ENCODE measurements around the gene PKP4. TPM values are rescaled to one million over a fixed set of nuclear protein-coding genes. Genes with fewer than 3 reads are reported as not detected.

The PKP4 gene
- polyA plus RNA-seq, 1 donor from 2014 or later = 24.2 TPM

DNA sequence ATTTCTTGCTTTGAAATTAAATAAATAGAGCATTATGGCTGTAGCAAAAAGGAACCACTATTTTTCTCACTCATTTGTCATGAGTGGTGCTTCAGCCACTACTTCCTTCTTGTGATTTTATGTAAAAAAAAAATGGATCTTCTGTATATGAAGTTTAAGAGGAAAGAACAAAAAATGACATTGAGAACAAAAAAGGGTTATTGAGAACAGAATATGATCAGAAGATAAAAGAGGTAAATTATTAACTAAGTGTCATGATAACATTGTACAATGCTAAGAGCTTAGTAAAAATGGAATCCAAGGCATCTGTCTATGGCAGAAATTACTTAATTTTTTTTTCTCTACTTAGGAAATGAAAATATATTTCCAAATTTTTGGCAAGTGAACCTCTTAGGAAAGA is 103.5 kb downstream of the PKP4 start:
- Histone ChIP-seq H3K9me2 (ENCODE audit: insufficient read depth, low read length) (no peaks in the 10 kb centered on the region), H3K79me2 (replicated peaks; ENCODE audit: insufficient read depth, low read length) (no peaks in the 10 kb centered on the region), H2AFZ (ENCODE audit: low read depth, low read length) (no peak overlapping the region), H4K20me1 (ENCODE audit: insufficient read depth) (no peaks in the 10 kb centered on the region), H3K27ac (ENCODE audit: low read length) (no peak overlapping the region), H3F3A (ENCODE audit: insufficient read depth, low read length, poor library complexity, severe bottlenecking) (no peaks in the 10 kb centered on the region), H3K27me3 (ENCODE audit: insufficient read depth, low read depth, low read length) (no peaks in the 10 kb centered on the region), H3K4me3 (ENCODE audit: low read length) (no peak overlapping the region), H3K4me2 (ENCODE audit: low read length) (no peak overlapping the region), H3K9ac (ENCODE audit: low read length) (no peak overlapping the region), H3K36me3 (ENCODE audit: insufficient read depth, low read length) (no peaks in the 10 kb centered on the region), H3K9me3 (ENCODE audit: low read length) (no peaks in the 10 kb centered on the region)
- no peak for TF ChIP-seq SMC3 (conservative IDR thresholded peaks at IDR 0.05; ENCODE audit: poor library complexity)
- TF ChIP-seq TAF1 (IDR thresholded peaks at IDR 0.05; ENCODE audit: low read depth) = no peak
- TF ChIP-seq RAD21 (conservative IDR thresholded peaks at IDR 0.05) = no peak
- no peak for TF ChIP-seq MXI1 (conservative IDR thresholded peaks at IDR 0.05; ENCODE audit: poor library complexity, severe bottlenecking)
- TF ChIP-seq, protein P1, sequence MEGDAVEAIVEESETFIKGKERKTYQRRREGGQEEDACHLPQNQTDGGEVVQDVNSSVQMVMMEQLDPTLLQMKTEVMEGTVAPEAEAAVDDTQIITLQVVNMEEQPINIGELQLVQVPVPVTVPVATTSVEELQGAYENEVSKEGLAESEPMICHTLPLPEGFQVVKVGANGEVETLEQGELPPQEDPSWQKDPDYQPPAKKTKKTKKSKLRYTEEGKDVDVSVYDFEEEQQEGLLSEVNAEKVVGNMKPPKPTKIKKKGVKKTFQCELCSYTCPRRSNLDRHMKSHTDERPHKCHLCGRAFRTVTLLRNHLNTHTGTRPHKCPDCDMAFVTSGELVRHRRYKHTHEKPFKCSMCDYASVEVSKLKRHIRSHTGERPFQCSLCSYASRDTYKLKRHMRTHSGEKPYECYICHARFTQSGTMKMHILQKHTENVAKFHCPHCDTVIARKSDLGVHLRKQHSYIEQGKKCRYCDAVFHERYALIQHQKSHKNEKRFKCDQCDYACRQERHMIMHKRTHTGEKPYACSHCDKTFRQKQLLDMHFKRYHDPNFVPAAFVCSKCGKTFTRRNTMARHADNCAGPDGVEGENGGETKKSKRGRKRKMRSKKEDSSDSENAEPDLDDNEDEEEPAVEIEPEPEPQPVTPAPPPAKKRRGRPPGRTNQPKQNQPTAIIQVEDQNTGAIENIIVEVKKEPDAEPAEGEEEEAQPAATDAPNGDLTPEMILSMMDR (IDR thresholded peaks at IDR 0.05; ENCODE audit: poor library complexity, severe bottlenecking) = no peak
- no peak for TF ChIP-seq EZH2 (IDR thresholded peaks at IDR 0.05; ENCODE audit: borderline replicate concordance, insufficient read depth, low read length, poor library complexity, severe bottlenecking)
- no peak for TF ChIP-seq EP300 (conservative IDR thresholded peaks at IDR 0.05; ENCODE audit: poor library complexity, severe bottlenecking)
- TF ChIP-seq, protein P2, sequence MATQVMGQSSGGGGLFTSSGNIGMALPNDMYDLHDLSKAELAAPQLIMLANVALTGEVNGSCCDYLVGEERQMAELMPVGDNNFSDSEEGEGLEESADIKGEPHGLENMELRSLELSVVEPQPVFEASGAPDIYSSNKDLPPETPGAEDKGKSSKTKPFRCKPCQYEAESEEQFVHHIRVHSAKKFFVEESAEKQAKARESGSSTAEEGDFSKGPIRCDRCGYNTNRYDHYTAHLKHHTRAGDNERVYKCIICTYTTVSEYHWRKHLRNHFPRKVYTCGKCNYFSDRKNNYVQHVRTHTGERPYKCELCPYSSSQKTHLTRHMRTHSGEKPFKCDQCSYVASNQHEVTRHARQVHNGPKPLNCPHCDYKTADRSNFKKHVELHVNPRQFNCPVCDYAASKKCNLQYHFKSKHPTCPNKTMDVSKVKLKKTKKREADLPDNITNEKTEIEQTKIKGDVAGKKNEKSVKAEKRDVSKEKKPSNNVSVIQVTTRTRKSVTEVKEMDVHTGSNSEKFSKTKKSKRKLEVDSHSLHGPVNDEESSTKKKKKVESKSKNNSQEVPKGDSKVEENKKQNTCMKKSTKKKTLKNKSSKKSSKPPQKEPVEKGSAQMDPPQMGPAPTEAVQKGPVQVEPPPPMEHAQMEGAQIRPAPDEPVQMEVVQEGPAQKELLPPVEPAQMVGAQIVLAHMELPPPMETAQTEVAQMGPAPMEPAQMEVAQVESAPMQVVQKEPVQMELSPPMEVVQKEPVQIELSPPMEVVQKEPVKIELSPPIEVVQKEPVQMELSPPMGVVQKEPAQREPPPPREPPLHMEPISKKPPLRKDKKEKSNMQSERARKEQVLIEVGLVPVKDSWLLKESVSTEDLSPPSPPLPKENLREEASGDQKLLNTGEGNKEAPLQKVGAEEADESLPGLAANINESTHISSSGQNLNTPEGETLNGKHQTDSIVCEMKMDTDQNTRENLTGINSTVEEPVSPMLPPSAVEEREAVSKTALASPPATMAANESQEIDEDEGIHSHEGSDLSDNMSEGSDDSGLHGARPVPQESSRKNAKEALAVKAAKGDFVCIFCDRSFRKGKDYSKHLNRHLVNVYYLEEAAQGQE (IDR thresholded peaks at IDR 0.05; ENCODE audit: borderline replicate concordance) = no peak
- no peak for TF ChIP-seq POLR2AphosphoS5 (IDR thresholded peaks at IDR 0.05)

DNA sequence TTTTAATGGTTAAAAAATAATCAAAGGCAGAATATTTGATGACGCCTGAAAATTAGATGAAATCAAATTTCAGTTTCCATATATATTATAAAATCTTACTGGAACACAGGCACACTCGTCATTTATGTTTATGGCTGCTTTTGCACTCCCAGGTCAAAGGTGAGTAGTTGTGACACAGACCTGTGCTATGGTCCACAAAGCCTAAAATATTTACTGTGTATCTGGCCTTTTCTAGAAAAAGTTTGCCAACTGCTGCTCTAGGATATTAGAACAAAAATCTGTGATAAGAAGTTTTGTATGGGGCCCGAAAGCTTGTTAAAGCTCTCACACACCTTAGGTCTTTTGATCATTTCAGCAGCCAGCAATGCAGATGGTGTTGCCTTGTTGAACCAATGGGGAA is 104.3 kb downstream of the PKP4 start:
- Histone ChIP-seq H3K4me3 (ENCODE audit: low read length) (no peak overlapping the region), H3K4me2 (ENCODE audit: low read length) (no peak overlapping the region), H3K36me3 (ENCODE audit: insufficient read depth, low read length) (no peaks in the 10 kb centered on the region), H3K27ac (ENCODE audit: low read length) (no peak overlapping the region), H3K9ac (ENCODE audit: low read length) (no peak overlapping the region), H3K9me3 (ENCODE audit: low read length) (no peaks in the 10 kb centered on the region), H2AFZ (ENCODE audit: low read depth, low read length) (no peak overlapping the region), H3K9me2 (ENCODE audit: insufficient read depth, low read length) (no peaks in the 10 kb centered on the region), H3K27me3 (ENCODE audit: insufficient read depth, low read depth, low read length) (no peaks in the 10 kb centered on the region), H3F3A (ENCODE audit: insufficient read depth, low read length, poor library complexity, severe bottlenecking) (no peaks in the 10 kb centered on the region), H3K79me2 (replicated peaks; ENCODE audit: insufficient read depth, low read length) (no peaks in the 10 kb centered on the region), H4K20me1 (ENCODE audit: insufficient read depth) (no peaks in the 10 kb centered on the region)
- TF ChIP-seq SMC3 (conservative IDR thresholded peaks at IDR 0.05; ENCODE audit: poor library complexity) (no peak), RAD21 (conservative IDR thresholded peaks at IDR 0.05) (no peak), MXI1 (conservative IDR thresholded peaks at IDR 0.05; ENCODE audit: poor library complexity, severe bottlenecking) (no peak), EP300 (conservative IDR thresholded peaks at IDR 0.05; ENCODE audit: poor library complexity, severe bottlenecking) (no peak), POLR2AphosphoS5 (IDR thresholded peaks at IDR 0.05) (no peak)
- TF ChIP-seq, protein P1 (IDR thresholded peaks at IDR 0.05; ENCODE audit: poor library complexity, severe bottlenecking) = no peak
- TF ChIP-seq, protein P2 (IDR thresholded peaks at IDR 0.05; ENCODE audit: borderline replicate concordance) = no peak
